Stimulated activated CD8-positive, alpha-beta memory T cell treated with anti-CD3 and anti-CD28 coated beads, Interleukin-4, amount 100 ng/mL, for 1 hour (primary cell): ENCODE measurements around the gene THOC1.

Source experiments
- DNase-seq, 2 donors: peaks; one replicate each; pipeline ENCODE4 v3.0.0-alpha.2; 2020; ENCODE audit warnings: low read depth in 2 of 2, low spot score in 1 of 2

The THOC1 gene

DNA sequence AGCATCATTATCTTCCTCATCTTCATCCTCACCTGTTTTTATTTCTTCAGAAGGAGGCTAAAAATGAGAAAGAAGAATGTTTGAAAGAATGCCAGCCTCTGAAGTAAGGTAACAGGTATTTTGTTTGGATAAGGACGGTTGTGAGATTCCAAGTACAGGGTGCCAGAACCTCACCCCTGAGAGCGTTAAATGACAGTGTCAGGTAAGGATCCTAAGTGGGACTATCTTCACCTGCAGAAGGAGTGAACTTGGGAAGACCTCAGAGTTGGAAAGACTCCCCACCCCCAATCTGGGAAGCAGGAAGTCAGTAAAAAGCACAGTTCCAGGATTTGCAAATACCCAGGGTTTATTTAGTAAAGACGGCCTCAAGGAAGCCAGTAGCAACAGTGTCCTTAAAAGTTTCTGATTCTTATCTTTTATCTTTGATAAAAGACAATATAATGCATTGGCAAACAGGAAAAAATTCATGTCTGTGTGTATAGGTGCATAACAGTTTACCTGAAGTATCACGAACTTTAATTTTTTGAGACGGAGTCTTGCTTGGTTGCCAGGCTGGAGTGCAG lies 52.3 kb downstream of the THOC1 start:
- no peak for DNase-seq

DNA sequence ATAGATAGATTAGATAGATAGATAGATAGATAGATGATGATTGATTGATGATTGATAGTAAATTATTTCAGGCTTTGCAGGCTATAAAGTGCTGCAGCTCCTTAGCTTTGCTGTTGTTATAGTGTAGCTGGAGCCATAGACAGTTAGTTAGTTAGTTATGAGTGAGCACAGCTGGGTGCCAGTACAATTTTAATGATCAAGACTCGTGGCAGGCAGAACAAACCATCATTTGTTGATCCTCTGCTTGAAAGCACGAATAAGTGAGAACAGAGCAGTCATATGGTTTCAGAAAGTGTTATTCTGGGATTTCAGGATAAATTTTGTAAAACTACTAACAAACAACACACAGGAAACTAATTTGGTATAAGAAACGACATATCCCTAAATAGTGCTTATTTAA lies 53.9 kb downstream of the THOC1 start:
- DNase-seq, result no peak

DNA sequence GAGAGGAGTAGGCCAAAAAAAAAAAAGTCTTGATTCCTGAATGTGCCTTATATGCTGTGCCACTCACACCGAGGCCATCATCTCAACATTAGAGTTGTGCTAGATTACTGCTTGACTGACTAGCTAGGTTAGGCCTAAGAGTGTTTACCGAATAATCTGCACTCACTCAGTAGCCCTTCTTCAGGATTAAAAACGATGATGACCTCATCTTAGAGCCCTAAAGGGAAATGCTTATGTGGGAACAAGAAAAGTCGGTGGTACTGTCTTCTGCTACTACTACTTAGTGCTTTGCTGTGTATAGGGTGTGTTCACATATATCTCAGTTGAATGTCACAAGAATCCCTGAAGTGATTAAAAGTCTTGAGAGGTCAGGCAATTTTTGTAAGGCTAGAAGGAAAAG lies 54.3 kb downstream of the THOC1 start:
- DNase-seq, result no peak

GRCh38 chr18:212780-213179 lies 55.1 kb downstream of the THOC1 start:
- no peak for DNase-seq

- no peak for DNase-seq
Measured at GRCh38 chr18:211582-211981, 56.3 kb downstream of the THOC1 start.

DNA sequence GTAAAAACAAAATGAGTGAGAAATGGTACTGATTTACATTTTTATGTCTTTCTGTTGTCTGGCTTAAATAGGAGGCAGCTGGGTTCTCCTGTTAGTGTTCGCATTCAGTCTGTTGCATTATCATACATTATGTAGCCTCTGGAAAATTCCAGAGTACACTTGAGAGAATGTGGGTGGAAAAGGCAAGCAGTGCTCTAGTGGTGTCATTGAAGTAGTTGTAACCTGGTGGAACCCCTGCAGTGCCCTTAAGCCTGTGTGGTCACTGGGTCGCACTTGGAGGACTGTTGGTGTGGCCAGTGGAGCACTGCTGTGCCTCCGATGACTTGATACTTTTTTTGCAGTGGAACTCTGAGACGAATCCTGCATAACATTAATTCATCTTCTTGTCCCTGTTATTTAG lies 57.1 kb downstream of the THOC1 start:
- no peak for DNase-seq

DNA sequence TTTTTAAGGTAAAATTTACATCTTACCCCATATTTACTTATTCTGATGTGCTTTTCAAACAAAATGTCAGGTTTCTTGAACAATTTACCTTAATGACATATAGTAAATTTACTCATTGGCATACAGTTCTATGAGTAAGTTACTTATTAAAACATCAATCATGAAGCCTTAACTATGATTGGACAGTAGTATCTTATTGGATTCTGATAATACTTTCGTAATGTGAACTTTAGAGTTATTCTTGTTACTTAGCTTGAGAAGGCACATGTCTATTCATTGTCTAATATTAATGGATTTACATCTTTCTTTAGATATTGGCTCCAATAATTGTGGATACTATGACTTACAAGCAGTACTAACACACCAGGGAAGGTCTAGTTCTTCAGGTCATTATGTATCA lies 57.8 kb downstream of the THOC1 start:
- DNase-seq, result no peak

- no peak for DNase-seq
Measured at GRCh38 chr18:199768-200167, 68.1 kb downstream of the THOC1 start.

DNA sequence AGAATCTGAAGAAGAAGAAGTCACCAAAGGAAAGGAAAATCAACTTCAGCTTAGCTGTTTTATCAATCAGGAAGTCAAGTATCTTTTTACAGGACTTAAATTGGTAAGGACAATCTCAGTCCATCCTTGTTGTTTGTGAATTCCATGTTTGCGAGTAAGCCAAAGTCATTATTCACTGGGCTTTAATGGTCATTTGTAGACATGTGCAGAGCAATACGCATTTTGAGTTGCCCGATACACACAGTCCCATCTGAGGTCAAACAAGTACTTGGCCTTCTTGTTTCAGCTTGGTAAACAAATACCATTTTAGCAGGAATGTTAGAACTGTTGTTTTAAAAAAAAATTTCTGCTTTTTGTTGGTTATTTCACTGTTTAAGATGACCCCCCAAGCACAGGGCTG lies 68.6 kb downstream of the THOC1 start:
- no peak for DNase-seq

- DNase-seq, result no peak
Measured at GRCh38 chr18:195651-196050, 72.2 kb downstream of the THOC1 start.

DNA sequence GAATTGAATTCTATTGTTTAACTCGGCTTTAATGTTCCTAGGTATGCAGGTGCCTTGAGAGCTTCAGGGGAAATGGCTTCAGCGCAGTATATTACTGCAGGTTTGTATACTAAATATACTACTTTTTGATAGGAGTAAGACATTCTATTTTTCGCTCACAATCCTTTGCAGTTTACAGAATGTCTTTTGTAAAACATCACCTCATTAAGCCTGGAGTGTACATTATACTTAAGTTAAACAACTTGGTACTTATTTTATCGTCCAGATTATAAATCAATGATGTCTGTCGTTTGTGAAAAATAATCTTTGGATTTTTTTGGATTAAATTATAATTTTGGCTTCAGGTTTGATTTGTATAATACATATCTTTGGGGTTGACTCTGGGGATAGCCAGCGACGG lies 75.0 kb downstream of the THOC1 start:
- no peak for DNase-seq

- DNase-seq, result no peak
Measured at GRCh38 chr18:191725-192124, 76.1 kb downstream of the THOC1 start.

DNA sequence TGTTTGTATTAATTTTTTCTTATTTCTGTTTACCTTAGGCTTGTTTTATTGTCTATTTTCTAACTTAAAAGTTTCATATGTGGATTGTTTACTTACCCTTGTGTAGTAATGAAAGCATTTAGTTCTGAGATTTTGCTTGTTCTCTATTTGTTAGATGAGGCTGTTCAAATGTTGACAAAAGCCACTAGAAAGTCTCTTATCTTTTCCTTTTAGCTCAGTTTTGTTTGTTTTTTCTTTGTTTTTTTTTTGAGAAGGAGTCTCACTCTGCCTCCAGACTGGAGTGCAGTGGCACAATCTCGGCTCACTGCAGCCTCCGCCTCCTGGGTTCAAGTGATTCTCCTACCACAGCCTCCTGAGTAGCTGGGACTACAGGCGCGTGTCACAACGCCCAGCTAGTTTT lies 78.6 kb downstream of the THOC1 start:
- no peak for DNase-seq

- DNase-seq, result no peak
Measured at GRCh38 chr18:183769-184168, 84.1 kb downstream of the THOC1 start.

DNA sequence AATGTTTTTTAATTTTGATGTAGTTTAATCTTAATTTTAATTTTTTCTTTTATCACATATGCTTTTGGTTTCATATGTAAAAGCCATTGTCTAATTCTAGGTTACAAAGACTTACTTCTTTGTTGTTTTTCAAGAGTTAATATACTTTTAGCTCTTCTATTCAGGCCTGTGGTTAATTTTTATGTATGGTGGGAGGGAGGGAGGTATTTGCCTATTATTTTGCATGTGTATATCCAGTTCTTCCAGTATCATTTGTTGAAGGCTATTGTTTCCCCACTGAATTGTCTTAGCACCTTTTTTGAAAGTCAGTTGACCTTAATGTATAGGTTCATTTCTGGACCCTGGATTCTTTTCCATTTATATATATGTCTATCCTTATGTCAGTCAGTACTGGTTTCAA lies 86.1 kb downstream of the THOC1 start:
- no peak for DNase-seq

- DNase-seq, result no peak
Measured at GRCh38 chr18:179499-179898, 88.3 kb downstream of the THOC1 start.

DNA sequence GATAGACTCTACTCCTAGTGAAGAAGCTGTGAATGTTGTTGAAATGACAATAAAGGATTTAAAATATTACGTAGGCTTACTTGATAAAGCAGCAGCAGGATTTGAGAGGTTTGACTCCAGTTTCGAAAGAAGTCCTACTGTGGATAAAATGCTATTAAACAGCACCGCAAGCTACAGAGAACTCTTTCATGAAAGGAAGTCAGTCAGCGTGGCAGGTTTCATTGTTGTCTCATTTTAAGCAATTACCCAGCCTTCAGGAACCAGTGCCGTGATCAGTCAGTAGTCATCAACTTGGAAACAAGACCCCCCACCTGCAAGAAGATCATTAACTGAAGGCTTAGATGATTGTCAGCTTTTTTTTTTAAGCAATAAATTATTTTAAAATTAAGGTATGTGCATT lies 95.5 kb downstream of the THOC1 start:
- DNase-seq, result no peak
